Measurements from ENCODE around the gene WNT11.

Gene WNT11

DNA sequence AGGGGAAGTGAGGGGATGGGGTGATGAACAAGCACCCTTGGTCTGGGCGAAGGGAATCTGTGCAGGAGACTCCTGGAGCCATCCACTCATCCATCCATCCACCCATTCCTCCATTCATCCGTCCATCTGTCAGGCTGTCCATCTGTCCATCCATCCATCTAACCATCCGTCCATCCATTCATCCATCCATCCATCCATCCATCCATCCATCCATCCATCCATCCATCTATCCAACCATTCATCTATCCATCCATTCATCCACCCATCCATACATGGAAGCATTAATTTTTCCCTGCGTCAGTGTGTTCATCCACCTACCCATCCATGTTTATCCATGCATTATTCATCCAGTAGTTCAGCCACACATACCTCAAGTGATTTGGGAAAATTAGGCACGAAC is 32.0 kb downstream of the WNT11 start:
- TF ChIP-seq SIN3A (IDR thresholded peaks at IDR 0.05; ENCODE audit: borderline replicate concordance, insufficient read depth, low read length) (no peak), POLR2AphosphoS5 (IDR thresholded peaks at IDR 0.05; ENCODE audit: low read depth, low read length) (no peak), FOXP2 (optimal IDR thresholded peaks at IDR 0.05; ENCODE audit: borderline replicate concordance, extremely low read depth, extremely low read length, insufficient read depth) (no peak), TAF1 (IDR thresholded peaks at IDR 0.05; ENCODE audit: borderline replicate concordance, insufficient read depth, low read length) (no peak)
- TF ChIP-seq, protein P1, sequence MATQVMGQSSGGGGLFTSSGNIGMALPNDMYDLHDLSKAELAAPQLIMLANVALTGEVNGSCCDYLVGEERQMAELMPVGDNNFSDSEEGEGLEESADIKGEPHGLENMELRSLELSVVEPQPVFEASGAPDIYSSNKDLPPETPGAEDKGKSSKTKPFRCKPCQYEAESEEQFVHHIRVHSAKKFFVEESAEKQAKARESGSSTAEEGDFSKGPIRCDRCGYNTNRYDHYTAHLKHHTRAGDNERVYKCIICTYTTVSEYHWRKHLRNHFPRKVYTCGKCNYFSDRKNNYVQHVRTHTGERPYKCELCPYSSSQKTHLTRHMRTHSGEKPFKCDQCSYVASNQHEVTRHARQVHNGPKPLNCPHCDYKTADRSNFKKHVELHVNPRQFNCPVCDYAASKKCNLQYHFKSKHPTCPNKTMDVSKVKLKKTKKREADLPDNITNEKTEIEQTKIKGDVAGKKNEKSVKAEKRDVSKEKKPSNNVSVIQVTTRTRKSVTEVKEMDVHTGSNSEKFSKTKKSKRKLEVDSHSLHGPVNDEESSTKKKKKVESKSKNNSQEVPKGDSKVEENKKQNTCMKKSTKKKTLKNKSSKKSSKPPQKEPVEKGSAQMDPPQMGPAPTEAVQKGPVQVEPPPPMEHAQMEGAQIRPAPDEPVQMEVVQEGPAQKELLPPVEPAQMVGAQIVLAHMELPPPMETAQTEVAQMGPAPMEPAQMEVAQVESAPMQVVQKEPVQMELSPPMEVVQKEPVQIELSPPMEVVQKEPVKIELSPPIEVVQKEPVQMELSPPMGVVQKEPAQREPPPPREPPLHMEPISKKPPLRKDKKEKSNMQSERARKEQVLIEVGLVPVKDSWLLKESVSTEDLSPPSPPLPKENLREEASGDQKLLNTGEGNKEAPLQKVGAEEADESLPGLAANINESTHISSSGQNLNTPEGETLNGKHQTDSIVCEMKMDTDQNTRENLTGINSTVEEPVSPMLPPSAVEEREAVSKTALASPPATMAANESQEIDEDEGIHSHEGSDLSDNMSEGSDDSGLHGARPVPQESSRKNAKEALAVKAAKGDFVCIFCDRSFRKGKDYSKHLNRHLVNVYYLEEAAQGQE (IDR thresholded peaks at IDR 0.05; ENCODE audit: insufficient read depth in 1 of 2, low read depth in 2 of 2, low read length in 2 of 2): no peak

DNA sequence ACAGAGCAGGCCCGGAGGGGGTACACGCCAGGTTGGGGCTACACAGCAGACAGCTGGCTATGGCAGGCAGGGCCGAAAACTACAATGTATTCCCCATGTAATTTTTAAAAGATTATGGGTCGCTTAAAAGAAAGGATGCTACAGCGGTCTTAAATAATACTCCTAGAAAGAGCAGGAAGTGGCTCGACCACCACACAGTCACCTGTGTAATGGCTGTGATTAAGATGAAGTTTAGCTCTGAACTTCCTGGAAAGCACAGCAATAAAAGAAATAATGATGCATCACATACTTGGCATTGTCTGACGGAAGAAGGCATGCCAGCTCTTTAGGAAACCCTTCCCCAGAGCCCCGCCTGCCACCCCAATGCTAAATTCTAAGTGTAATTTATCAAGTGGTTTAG is 32.6 kb downstream of the WNT11 start:
- TF ChIP-seq SIN3A (IDR thresholded peaks at IDR 0.05; ENCODE audit: borderline replicate concordance, insufficient read depth, low read length) (no peak), FOXP2 (optimal IDR thresholded peaks at IDR 0.05; ENCODE audit: borderline replicate concordance, extremely low read depth, extremely low read length, insufficient read depth) (no peak), TAF1 (IDR thresholded peaks at IDR 0.05; ENCODE audit: borderline replicate concordance, insufficient read depth, low read length) (no peak), POLR2AphosphoS5 (IDR thresholded peaks at IDR 0.05; ENCODE audit: low read depth, low read length) (no peak)
- TF ChIP-seq, protein P1 (IDR thresholded peaks at IDR 0.05; ENCODE audit: insufficient read depth in 1 of 2, low read depth in 2 of 2, low read length in 2 of 2): no peak

DNA sequence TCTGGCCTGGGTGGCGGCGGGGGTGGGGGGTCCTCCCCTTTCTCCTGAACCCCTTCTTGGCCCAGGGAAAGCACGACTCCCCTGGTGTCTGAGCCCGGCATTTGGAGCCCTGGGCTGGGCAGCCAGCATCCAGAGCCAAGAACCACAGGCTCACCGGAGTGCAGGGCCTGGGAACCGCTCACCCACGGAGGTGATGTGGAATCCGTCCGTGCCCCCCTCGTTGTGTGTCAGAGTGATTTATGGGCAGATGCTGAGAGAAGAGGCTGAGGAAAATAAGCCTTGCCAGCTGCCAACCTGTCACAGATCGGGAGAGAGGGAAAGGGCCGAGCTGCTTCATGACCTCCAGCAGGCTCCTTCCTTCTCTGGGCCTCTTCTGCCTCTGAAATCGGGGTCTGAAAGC is 33.7 kb downstream of the WNT11 start:
- no peak for TF ChIP-seq POLR2AphosphoS5 (IDR thresholded peaks at IDR 0.05; ENCODE audit: low read depth, low read length)

DNA sequence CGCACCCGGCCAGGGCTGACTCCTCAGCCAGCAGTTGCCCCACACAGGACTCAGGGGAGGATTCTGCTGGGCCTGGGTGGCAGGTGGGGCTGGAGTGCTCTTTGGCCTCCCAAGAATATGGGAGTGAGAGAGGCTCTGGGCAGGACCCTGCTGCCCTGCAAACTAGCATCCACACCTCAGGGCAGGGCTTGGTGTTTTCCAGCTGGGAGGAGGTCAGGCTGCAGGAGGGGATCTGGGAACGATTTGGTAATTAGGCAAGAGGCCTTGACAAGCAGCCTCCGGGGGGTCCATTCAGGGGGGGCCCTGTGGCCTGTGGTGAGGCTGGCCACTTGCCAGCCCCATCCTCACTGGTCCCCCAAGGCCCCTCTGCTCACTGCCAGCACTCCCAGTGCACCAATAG is 35.8 kb downstream of the WNT11 start:
- TF ChIP-seq POLR2AphosphoS5 (IDR thresholded peaks at IDR 0.05; ENCODE audit: low read depth, low read length) (no peak), TAF1 (IDR thresholded peaks at IDR 0.05; ENCODE audit: borderline replicate concordance, insufficient read depth, low read length) (no peak), SIN3A (IDR thresholded peaks at IDR 0.05; ENCODE audit: borderline replicate concordance, insufficient read depth, low read length) (no peak), FOXP2 (optimal IDR thresholded peaks at IDR 0.05; ENCODE audit: borderline replicate concordance, extremely low read depth, extremely low read length, insufficient read depth) (no peak)
- TF ChIP-seq, protein P1 (IDR thresholded peaks at IDR 0.05; ENCODE audit: insufficient read depth in 1 of 2, low read depth in 2 of 2, low read length in 2 of 2): no peak

DNA sequence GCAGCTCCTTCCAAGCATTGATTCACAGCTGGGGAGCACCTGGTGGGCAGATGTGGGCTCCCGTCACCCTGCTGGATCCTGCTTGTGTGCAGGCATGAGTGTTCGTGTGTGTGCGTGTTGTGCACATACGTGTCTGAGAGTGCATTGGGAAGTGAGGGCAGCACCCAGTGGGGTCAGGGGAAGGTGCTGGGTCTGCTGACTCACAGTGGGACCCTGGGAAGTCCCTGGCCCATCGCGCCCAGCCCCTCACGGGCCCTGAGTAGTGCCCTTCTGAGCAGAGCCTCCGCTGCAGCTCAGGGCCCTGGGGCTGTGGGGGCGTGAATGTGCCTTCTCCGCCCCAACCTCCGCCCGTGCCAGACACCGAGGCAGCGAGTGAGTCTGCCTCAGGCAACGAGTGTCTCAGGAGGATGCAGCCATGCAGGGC is 36.8 kb downstream of the WNT11 start:
- TF ChIP-seq FOXP2 (optimal IDR thresholded peaks at IDR 0.05; ENCODE audit: borderline replicate concordance, extremely low read depth, extremely low read length, insufficient read depth) (no peak), SIN3A (IDR thresholded peaks at IDR 0.05; ENCODE audit: borderline replicate concordance, insufficient read depth, low read length) (no peak), POLR2AphosphoS5 (IDR thresholded peaks at IDR 0.05; ENCODE audit: low read depth, low read length) (no peak), TAF1 (IDR thresholded peaks at IDR 0.05; ENCODE audit: borderline replicate concordance, insufficient read depth, low read length) (no peak)
- TF ChIP-seq, protein P1 (IDR thresholded peaks at IDR 0.05; ENCODE audit: insufficient read depth in 1 of 2, low read depth in 2 of 2, low read length in 2 of 2): no peak

Data from PFSK-1 (cell line).